ENCODE data around the gene IQCE.

DNA sequence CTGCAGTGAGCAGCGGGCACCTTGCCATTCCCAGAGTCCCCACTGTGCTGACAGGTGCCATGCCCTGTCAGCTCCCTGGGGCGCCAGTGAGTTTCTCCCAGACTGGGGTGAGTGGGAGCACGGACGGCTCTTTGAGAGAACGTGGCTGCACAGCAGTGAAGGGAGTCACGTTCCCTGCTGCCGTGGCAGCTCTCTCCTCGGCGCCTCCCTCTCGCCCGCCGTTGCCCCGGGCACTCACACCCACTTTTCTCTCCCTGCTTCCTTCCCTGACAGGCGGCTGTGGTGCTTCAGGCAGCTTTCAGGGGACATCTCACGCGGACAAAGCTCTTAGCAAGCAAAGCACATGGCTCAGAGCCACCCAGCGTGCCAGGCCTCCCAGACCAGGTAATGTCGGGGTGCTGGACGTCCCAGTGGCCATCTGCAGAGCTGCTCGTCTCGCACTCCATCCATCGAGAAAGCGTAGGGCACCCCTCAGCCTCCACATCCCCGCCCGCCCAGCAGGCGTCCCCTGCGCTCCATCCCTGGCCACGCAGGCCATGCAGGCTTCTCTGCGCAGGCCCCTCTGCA is 45.9 kb downstream of the IQCE start:
- peak; percentile 61; the same call in 1 of the 2 replicates for TF ChIP-seq EP300 (IDR thresholded peaks at IDR 0.05; ENCODE audit: borderline replicate concordance)
- TF ChIP-seq TEAD4 (IDR thresholded peaks at IDR 0.05), result no peak
- no peak; the same call in 1 of the 2 replicates for TF ChIP-seq FOXM1 (IDR thresholded peaks at IDR 0.05; ENCODE audit: borderline replicate concordance, low read depth)
- TF ChIP-seq, protein P1, sequence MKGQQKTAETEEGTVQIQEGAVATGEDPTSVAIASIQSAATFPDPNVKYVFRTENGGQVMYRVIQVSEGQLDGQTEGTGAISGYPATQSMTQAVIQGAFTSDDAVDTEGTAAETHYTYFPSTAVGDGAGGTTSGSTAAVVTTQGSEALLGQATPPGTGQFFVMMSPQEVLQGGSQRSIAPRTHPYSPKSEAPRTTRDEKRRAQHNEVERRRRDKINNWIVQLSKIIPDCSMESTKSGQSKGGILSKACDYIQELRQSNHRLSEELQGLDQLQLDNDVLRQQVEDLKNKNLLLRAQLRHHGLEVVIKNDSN (IDR thresholded peaks at IDR 0.05), result 0 out of 2 replicates have a peak, but pooled peaks have one; percentile 12
- peak; percentile 91 for TF ChIP-seq NFIC (IDR thresholded peaks at IDR 0.05)
- TF ChIP-seq, protein P2, sequence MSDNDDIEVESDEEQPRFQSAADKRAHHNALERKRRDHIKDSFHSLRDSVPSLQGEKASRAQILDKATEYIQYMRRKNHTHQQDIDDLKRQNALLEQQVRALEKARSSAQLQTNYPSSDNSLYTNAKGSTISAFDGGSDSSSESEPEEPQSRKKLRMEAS (IDR thresholded peaks at IDR 0.05), result peak; percentile 68
- TF ChIP-seq TAF1 (IDR thresholded peaks at IDR 0.05; ENCODE audit: low read depth), result no peak
- no peak for TF ChIP-seq YY1 (IDR thresholded peaks at IDR 0.05; ENCODE audit: low read depth)
- TF ChIP-seq CREB1 (IDR thresholded peaks at IDR 0.05; ENCODE audit: low read depth), result no peak
- TF ChIP-seq, protein P3, sequence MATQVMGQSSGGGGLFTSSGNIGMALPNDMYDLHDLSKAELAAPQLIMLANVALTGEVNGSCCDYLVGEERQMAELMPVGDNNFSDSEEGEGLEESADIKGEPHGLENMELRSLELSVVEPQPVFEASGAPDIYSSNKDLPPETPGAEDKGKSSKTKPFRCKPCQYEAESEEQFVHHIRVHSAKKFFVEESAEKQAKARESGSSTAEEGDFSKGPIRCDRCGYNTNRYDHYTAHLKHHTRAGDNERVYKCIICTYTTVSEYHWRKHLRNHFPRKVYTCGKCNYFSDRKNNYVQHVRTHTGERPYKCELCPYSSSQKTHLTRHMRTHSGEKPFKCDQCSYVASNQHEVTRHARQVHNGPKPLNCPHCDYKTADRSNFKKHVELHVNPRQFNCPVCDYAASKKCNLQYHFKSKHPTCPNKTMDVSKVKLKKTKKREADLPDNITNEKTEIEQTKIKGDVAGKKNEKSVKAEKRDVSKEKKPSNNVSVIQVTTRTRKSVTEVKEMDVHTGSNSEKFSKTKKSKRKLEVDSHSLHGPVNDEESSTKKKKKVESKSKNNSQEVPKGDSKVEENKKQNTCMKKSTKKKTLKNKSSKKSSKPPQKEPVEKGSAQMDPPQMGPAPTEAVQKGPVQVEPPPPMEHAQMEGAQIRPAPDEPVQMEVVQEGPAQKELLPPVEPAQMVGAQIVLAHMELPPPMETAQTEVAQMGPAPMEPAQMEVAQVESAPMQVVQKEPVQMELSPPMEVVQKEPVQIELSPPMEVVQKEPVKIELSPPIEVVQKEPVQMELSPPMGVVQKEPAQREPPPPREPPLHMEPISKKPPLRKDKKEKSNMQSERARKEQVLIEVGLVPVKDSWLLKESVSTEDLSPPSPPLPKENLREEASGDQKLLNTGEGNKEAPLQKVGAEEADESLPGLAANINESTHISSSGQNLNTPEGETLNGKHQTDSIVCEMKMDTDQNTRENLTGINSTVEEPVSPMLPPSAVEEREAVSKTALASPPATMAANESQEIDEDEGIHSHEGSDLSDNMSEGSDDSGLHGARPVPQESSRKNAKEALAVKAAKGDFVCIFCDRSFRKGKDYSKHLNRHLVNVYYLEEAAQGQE (IDR thresholded peaks at IDR 0.05; ENCODE audit: low read depth), result no peak
